HCT116 (cell line): ENCODE measurements around the gene RYR3.

Experiments
- CBX3 ChIP-seq: IDR thresholded peaks from 2 replicates; pipeline ENCODE4 v1.6.1; 2012; ENCODE audit warnings: low read depth
- CEBPB ChIP-seq: IDR thresholded peaks from 2 replicates; pipeline ENCODE4 v1.6.1; 2012; ENCODE audit warnings: low read depth
- EGR1 ChIP-seq: IDR thresholded peaks from 2 replicates; pipeline ENCODE4 v1.6.1; 2012; ENCODE audit warnings: low read depth
- EZH2 ChIP-seq: fragments of 200-600 bp; sonication (generic); IDR thresholded peaks from 2 replicates; pipeline ENCODE4 v1.6.1; 2017; ENCODE audit warnings: antibody characterized with exemption, mixed run types
- JUND ChIP-seq: IDR thresholded peaks from 2 replicates; pipeline ENCODE4 v1.6.1; 2012
- MAX ChIP-seq: IDR thresholded peaks from 2 replicates; pipeline ENCODE4 v1.6.1; 2012
- POLR2A ChIP-seq: IDR thresholded peaks from 2 replicates; pipeline ENCODE4 v1.7.0; 2011; ENCODE audit warnings: borderline replicate concordance; ENCODE audit not compliant: insufficient read depth, insufficient read length; ENCODE audit errors: extremely low read depth
- POLR2AphosphoS5 ChIP-seq: IDR thresholded peaks from 2 replicates; pipeline ENCODE4 v1.6.1; 2011; ENCODE audit warnings: mild to moderate bottlenecking, low read depth, low read length, moderate library complexity
- RAD21 ChIP-seq: IDR thresholded peaks from 2 replicates; pipeline ENCODE4 v1.6.1; 2012; ENCODE audit warnings: low read depth, mild to moderate bottlenecking
- REST ChIP-seq: IDR thresholded peaks from 2 replicates; pipeline ENCODE4 v1.6.1; 2012; ENCODE audit warnings: low read depth
- SRF ChIP-seq: IDR thresholded peaks from 2 replicates; pipeline ENCODE4 v1.6.1; 2012; ENCODE audit warnings: low read depth
- ZBTB33 ChIP-seq: IDR thresholded peaks from 2 replicates; pipeline ENCODE4 v1.6.1; 2011; ENCODE audit warnings: mild to moderate bottlenecking, low read length, moderate library complexity; ENCODE audit not compliant: insufficient replicate concordance; ENCODE audit errors: extremely low read depth
- ZFX ChIP-seq: fragments of 450-650 bp; IDR thresholded peaks from 2 replicates; pipeline ENCODE4 v1.6.1; 2017
- TF ChIP-seq, protein P1 (sequence below), 3 experiments: fragments of 200-600 bp in 1 of 3; sonication (generic) in 1 of 3; IDR thresholded peaks in 2 of 3; conservative IDR thresholded peaks in 1 of 3; 2 replicates each; pipeline ENCODE4 v1.5.1; 2012 to 2017; ENCODE audit warnings: low read depth in 2 of 3, low read length in 2 of 3, antibody characterized with exemption in 1 of 3, borderline replicate concordance in 1 of 3, control low read depth in 1 of 3, mild to moderate bottlenecking in 1 of 3, mixed read lengths in 1 of 3, mixed run types in 1 of 3, moderate library complexity in 1 of 3; ENCODE audit not compliant: insufficient read depth in 1 of 3

DNA sequence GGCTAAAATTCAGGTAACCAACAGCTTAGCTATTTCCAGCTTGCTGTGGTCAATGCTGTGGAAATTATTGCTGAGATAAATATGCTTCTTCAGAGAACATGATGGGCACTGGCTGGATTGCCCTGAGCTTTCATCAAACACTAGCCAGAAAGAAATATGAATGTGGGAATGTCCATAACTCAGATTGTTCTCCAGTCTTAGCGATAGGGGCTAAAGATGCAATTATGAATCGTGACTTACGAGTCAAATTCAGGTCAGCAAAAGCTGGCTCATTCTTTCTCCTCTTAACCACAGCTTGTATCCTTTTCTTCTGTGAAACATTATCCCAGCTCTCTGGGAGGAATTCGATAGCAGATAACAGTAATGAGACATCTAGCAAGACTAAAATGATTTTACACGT lies 307.6 kb downstream of the RYR3 start:
- TF ChIP-seq EZH2 (no peak), POLR2A (no peak), ZBTB33 (no peak), REST (no peak), MAX (no peak), CEBPB (no peak), POLR2AphosphoS5 (no peak), EGR1 (no peak), ZFX (no peak), RAD21 (no peak), SRF (no peak), CBX3 (no peak), JUND (no peak)
- TF ChIP-seq, protein P1, sequence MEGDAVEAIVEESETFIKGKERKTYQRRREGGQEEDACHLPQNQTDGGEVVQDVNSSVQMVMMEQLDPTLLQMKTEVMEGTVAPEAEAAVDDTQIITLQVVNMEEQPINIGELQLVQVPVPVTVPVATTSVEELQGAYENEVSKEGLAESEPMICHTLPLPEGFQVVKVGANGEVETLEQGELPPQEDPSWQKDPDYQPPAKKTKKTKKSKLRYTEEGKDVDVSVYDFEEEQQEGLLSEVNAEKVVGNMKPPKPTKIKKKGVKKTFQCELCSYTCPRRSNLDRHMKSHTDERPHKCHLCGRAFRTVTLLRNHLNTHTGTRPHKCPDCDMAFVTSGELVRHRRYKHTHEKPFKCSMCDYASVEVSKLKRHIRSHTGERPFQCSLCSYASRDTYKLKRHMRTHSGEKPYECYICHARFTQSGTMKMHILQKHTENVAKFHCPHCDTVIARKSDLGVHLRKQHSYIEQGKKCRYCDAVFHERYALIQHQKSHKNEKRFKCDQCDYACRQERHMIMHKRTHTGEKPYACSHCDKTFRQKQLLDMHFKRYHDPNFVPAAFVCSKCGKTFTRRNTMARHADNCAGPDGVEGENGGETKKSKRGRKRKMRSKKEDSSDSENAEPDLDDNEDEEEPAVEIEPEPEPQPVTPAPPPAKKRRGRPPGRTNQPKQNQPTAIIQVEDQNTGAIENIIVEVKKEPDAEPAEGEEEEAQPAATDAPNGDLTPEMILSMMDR (IDR thresholded peaks at IDR 0.05 in 2 of 3, conservative IDR thresholded peaks at IDR 0.05 in 1 of 3; ENCODE audit: borderline replicate concordance in 1 of 3, insufficient read depth in 1 of 3, low read depth in 2 of 3, low read length in 2 of 3): no peak
